GM12878 (cell line): ENCODE measurements around the gene CSN1S1. TPM values are rescaled to one million over a fixed set of nuclear protein-coding genes. Genes with fewer than 3 reads are reported as not detected.
A peak's percentile ranks its signal among the peaks of the same experiment; 100 is the strongest.

Experiments used
- JUNB ChIP-seq: IDR thresholded peaks from 2 replicates; pipeline ENCODE4 v1.6.1; 2016; ENCODE audit warnings: antibody characterized with exemption, mild to moderate bottlenecking
- JUND ChIP-seq: IDR thresholded peaks from 2 replicates; pipeline ENCODE4 v1.6.1; 2012; ENCODE audit warnings: low read depth, mild to moderate bottlenecking, low read length, improper control_type of control experiment, moderate library complexity
- LARP7 ChIP-seq: fragments of 450-650 bp; IDR thresholded peaks from 2 replicates; pipeline ENCODE4 v1.6.1; 2017; ENCODE audit warnings: mild to moderate bottlenecking
- MLLT1 ChIP-seq: fragments of 450-650 bp; IDR thresholded peaks from 2 replicates; pipeline ENCODE4 v1.6.1; 2016; ENCODE audit warnings: mild to moderate bottlenecking
- MTA3 ChIP-seq: IDR thresholded peaks from 2 replicates; pipeline ENCODE4 v1.6.1; 2012; ENCODE audit warnings: low read length, inconsistent platforms, borderline replicate concordance
- NFYA ChIP-seq: IDR thresholded peaks from 2 replicates; pipeline ENCODE4 v1.6.1; 2011; ENCODE audit warnings: low read depth, mild to moderate bottlenecking, low read length, improper control_type of control experiment, borderline replicate concordance
- SRF ChIP-seq, 2 experiments: IDR thresholded peaks; 2 replicates each; pipeline ENCODE4 v1.6.1; 2011; ENCODE audit warnings: low read depth in 2 of 2, low read length in 2 of 2, mild to moderate bottlenecking in 1 of 2, moderate library complexity in 1 of 2
- ZBTB40 ChIP-seq: fragments of 450-650 bp; IDR thresholded peaks from 2 replicates; pipeline ENCODE4 v1.6.1; 2016; ENCODE audit warnings: mild to moderate bottlenecking, moderate library complexity, borderline replicate concordance
- polyA plus RNA-seq, 11 experiments: library from polyadenylated mRNA; depleted of rRNA in 4 of 11; unstranded in 6 of 11; stranded (reverse) in 5 of 11; fragments of >200 nt; fragmentation: Nextera tagmentation in 4 of 11; fragmentation: Illumina TruSeq in 1 of 11; extraction: Ambion mirVana in 4 of 11; extraction: Trizol in 1 of 11; gene quantifications; 1 replicate in 1 of 11; 2 replicates in 10 of 11; pipeline versions ENCODE4 v1.2.1 to v1.2.3, GENCODE V29; 2011 to 2016; ENCODE audit warnings: inconsistent platforms in 2 of 11, missing spikeins in 2 of 11, low read depth in 1 of 11
- total RNA-seq, 4 experiments: library from RNA; depleted of rRNA in 3 of 4; stranded (reverse); fragments of >200 nt in 3 of 4; fragmentation: Illumina TruSeq in 1 of 4; extraction: Trizol in 1 of 4; gene quantifications; 2 replicates each; pipeline versions ENCODE4 v1.2.1 to v1.2.3, GENCODE V29; 2013 to 2021

Gene CSN1S1
- total and polyA plus RNA-seq, 10 of the 15 experiments (the other 5 are each of a cell fraction or from before 2014, with no cell fraction given) = not detected

- no peak for TF ChIP-seq JUND
- TF ChIP-seq SRF (IDR thresholded peaks at IDR 0.05; ENCODE audit: low read depth in 2 of 2, low read length in 2 of 2) = 0 out of 4 replicates have a peak, but pooled peaks of 1 of the 2 experiments have one; percentile 15
- no peak for TF ChIP-seq NFYA
- no peak for TF ChIP-seq MLLT1
- TF ChIP-seq JUNB = peak; percentile 67
- TF ChIP-seq MTA3 = no peak
- TF ChIP-seq ZBTB40 = no peak
- no peak for TF ChIP-seq LARP7
Observed at GRCh38 chr4:69984030-69984443, 53.2 kb downstream of the CSN1S1 start (continued).
